Measurements from ENCODE around the gene APLNR. TPM values are rescaled to one million over a fixed set of nuclear protein-coding genes. Genes with fewer than 3 reads are reported as not detected.

Gene APLNR
- total RNA-seq, 1 experiment from 2014 or later = 0.66 TPM

DNA sequence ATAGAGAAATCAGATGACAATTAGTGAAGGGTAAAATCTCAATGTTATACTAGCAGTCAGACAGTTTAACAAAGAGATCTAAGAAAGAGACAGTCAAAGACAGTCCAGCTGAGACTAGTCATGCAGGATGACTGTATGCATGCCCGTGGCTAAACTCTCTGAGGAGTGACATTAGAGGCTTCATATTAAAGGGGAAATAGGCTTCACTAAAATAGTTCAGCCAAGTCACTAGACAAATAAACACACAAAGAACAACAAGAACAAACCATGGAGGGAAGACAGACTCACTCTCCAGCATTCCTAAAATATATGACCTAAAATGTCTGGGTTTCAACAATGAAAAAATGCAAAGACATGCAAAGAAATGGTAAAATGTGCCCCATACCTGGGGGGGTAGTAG, 18.6 kb upstream of the APLNR start:
- ATAC-seq (no peak), DNase-seq (ENCODE audit: low spot score) (no peak)
- Mint-ChIP-seq H3K27me3 (ENCODE audit: low read depth) (no peaks in the 10 kb centered on the region), H3K9me3 (peaks cover 21% of the 10 kb centered on the region), H3K36me3 (no peaks in the 10 kb centered on the region; the same call in none of the 2 replicates), H3K4me1 (peaks cover 5% of the 10 kb centered on the region; the same call in 1 of the 2 replicates), H3K27ac (no peak overlapping the region), H3K4me3 (no peak overlapping the region)
- POLR2A ChIA-PET = no interaction called here
- TF ChIP-seq, protein P1, sequence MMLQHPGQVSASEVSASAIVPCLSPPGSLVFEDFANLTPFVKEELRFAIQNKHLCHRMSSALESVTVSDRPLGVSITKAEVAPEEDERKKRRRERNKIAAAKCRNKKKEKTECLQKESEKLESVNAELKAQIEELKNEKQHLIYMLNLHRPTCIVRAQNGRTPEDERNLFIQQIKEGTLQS (CRISPR knock-in tag; conservative IDR thresholded peaks at IDR 0.05) = no peak
- TF ChIP-seq TEAD4 (CRISPR knock-in tag; IDR thresholded peaks at IDR 0.05) (no peak), ATF1 (CRISPR knock-in tag; IDR thresholded peaks at IDR 0.05) (no peak), ZNF396 (CRISPR knock-in tag; IDR thresholded peaks at IDR 0.05; ENCODE audit: borderline replicate concordance) (no peak), SMAD4 (CRISPR knock-in tag; IDR thresholded peaks at IDR 0.05) (no peak), FOXJ3 (CRISPR knock-in tag; IDR thresholded peaks at IDR 0.05; ENCODE audit: borderline replicate concordance) (no peak), IRF2 (CRISPR knock-in tag; IDR thresholded peaks at IDR 0.05; ENCODE audit: borderline replicate concordance, low read depth) (no peak), GRHL2 (CRISPR knock-in tag; IDR thresholded peaks at IDR 0.05; ENCODE audit: insufficient replicate concordance, severe bottlenecking) (no peak)
- TF ChIP-seq, protein P2, sequence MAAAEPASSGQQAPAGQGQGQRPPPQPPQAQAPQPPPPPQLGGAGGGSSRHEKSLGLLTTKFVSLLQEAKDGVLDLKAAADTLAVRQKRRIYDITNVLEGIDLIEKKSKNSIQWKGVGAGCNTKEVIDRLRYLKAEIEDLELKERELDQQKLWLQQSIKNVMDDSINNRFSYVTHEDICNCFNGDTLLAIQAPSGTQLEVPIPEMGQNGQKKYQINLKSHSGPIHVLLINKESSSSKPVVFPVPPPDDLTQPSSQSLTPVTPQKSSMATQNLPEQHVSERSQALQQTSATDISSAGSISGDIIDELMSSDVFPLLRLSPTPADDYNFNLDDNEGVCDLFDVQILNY (CRISPR knock-in tag; IDR thresholded peaks at IDR 0.05) = no peak
- TF ChIP-seq, protein P3, sequence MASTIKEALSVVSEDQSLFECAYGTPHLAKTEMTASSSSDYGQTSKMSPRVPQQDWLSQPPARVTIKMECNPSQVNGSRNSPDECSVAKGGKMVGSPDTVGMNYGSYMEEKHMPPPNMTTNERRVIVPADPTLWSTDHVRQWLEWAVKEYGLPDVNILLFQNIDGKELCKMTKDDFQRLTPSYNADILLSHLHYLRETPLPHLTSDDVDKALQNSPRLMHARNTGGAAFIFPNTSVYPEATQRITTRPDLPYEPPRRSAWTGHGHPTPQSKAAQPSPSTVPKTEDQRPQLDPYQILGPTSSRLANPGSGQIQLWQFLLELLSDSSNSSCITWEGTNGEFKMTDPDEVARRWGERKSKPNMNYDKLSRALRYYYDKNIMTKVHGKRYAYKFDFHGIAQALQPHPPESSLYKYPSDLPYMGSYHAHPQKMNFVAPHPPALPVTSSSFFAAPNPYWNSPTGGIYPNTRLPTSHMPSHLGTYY (CRISPR knock-in tag; IDR thresholded peaks at IDR 0.05) = no peak
- TF ChIP-seq, protein P4, sequence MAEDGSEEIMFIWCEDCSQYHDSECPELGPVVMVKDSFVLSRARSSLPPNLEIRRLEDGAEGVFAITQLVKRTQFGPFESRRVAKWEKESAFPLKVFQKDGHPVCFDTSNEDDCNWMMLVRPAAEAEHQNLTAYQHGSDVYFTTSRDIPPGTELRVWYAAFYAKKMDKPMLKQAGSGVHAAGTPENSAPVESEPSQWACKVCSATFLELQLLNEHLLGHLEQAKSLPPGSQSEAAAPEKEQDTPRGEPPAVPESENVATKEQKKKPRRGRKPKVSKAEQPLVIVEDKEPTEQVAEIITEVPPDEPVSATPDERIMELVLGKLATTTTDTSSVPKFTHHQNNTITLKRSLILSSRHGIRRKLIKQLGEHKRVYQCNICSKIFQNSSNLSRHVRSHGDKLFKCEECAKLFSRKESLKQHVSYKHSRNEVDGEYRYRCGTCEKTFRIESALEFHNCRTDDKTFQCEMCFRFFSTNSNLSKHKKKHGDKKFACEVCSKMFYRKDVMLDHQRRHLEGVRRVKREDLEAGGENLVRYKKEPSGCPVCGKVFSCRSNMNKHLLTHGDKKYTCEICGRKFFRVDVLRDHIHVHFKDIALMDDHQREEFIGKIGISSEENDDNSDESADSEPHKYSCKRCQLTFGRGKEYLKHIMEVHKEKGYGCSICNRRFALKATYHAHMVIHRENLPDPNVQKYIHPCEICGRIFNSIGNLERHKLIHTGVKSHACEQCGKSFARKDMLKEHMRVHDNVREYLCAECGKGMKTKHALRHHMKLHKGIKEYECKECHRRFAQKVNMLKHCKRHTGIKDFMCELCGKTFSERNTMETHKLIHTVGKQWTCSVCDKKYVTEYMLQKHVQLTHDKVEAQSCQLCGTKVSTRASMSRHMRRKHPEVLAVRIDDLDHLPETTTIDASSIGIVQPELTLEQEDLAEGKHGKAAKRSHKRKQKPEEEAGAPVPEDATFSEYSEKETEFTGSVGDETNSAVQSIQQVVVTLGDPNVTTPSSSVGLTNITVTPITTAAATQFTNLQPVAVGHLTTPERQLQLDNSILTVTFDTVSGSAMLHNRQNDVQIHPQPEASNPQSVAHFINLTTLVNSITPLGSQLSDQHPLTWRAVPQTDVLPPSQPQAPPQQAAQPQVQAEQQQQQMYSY (CRISPR knock-in tag; IDR thresholded peaks at IDR 0.05) = no peak
- TF ChIP-seq, protein P5, sequence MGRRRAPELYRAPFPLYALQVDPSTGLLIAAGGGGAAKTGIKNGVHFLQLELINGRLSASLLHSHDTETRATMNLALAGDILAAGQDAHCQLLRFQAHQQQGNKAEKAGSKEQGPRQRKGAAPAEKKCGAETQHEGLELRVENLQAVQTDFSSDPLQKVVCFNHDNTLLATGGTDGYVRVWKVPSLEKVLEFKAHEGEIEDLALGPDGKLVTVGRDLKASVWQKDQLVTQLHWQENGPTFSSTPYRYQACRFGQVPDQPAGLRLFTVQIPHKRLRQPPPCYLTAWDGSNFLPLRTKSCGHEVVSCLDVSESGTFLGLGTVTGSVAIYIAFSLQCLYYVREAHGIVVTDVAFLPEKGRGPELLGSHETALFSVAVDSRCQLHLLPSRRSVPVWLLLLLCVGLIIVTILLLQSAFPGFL (CRISPR knock-in tag; IDR thresholded peaks at IDR 0.05; ENCODE audit: borderline replicate concordance) = no peak
- TF ChIP-seq, protein P6, sequence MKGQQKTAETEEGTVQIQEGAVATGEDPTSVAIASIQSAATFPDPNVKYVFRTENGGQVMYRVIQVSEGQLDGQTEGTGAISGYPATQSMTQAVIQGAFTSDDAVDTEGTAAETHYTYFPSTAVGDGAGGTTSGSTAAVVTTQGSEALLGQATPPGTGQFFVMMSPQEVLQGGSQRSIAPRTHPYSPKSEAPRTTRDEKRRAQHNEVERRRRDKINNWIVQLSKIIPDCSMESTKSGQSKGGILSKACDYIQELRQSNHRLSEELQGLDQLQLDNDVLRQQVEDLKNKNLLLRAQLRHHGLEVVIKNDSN (CRISPR knock-in tag; IDR thresholded peaks at IDR 0.05) = no peak
- TF ChIP-seq, protein P7, sequence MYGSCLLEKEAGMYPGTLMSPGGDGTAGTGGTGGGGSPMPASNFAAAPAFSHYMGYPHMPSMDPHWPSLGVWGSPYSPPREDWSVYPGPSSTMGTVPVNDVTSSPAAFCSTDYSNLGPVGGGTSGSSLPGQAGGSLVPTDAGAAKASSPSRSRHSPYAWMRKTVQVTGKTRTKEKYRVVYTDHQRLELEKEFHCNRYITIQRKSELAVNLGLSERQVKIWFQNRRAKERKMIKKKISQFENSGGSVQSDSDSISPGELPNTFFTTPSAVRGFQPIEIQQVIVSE (CRISPR knock-in tag; IDR thresholded peaks at IDR 0.05; ENCODE audit: borderline replicate concordance) = no peak
- CTCF ChIA-PET = no interaction called here

DNA sequence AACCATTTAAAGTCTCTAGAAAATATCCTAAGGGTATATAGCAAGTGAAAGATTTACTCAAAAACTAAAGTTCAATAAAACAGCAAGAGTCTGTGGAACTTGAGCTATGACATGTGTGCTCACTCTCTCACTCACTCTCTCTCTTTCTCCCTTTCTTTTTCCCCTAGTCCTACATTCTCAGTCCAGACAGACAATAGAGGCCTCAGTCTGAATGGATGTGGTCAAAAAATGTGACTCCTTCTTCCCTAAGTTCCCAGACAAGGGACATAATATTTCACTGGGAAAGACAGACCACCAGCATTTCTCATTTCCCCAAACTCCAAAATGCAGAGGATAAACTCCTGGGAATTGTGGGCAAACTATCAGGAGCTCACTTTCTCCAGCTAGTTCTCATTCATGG, 17.6 kb upstream of the APLNR start:
- POLR2A ChIA-PET = no interaction called here
- H3K4me3 Mint-ChIP-seq = no peak overlapping the region
- peaks cover 5% of the 10 kb centered on the region for H3K4me1 Mint-ChIP-seq
- H3K9me3 Mint-ChIP-seq = peaks cover 21% of the 10 kb centered on the region
- CTCF ChIA-PET = no interaction called here
- no peaks in the 10 kb centered on the region for H3K27me3 Mint-ChIP-seq (ENCODE audit: low read depth)
- DNase-seq (ENCODE audit: low spot score) = no peak
- no peaks in the 10 kb centered on the region; the same call in none of the 2 replicates for H3K36me3 Mint-ChIP-seq
- no peak for ATAC-seq
- no peak overlapping the region for H3K27ac Mint-ChIP-seq
- no peak for TF ChIP-seq RORB (CRISPR knock-in tag; IDR thresholded peaks at IDR 0.05)
- no peak for TF ChIP-seq GRHL2 (CRISPR knock-in tag; IDR thresholded peaks at IDR 0.05; ENCODE audit: insufficient replicate concordance, severe bottlenecking)
- no peak for TF ChIP-seq GTF2I (CRISPR knock-in tag; conservative IDR thresholded peaks at IDR 0.05)
- TF ChIP-seq, protein P8, sequence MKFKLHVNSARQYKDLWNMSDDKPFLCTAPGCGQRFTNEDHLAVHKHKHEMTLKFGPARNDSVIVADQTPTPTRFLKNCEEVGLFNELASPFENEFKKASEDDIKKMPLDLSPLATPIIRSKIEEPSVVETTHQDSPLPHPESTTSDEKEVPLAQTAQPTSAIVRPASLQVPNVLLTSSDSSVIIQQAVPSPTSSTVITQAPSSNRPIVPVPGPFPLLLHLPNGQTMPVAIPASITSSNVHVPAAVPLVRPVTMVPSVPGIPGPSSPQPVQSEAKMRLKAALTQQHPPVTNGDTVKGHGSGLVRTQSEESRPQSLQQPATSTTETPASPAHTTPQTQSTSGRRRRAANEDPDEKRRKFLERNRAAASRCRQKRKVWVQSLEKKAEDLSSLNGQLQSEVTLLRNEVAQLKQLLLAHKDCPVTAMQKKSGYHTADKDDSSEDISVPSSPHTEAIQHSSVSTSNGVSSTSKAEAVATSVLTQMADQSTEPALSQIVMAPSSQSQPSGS (CRISPR knock-in tag; IDR thresholded peaks at IDR 0.05; ENCODE audit: borderline replicate concordance, low read depth) = no peak
- no peak for TF ChIP-seq ZNF121 (CRISPR knock-in tag; IDR thresholded peaks at IDR 0.05)
- TF ChIP-seq, protein P9, sequence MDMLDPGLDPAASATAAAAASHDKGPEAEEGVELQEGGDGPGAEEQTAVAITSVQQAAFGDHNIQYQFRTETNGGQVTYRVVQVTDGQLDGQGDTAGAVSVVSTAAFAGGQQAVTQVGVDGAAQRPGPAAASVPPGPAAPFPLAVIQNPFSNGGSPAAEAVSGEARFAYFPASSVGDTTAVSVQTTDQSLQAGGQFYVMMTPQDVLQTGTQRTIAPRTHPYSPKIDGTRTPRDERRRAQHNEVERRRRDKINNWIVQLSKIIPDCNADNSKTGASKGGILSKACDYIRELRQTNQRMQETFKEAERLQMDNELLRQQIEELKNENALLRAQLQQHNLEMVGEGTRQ (CRISPR knock-in tag; IDR thresholded peaks at IDR 0.05) = no peak
- TF ChIP-seq ZNF423 (CRISPR knock-in tag; IDR thresholded peaks at IDR 0.05) = no peak
- TF ChIP-seq, protein P10, sequence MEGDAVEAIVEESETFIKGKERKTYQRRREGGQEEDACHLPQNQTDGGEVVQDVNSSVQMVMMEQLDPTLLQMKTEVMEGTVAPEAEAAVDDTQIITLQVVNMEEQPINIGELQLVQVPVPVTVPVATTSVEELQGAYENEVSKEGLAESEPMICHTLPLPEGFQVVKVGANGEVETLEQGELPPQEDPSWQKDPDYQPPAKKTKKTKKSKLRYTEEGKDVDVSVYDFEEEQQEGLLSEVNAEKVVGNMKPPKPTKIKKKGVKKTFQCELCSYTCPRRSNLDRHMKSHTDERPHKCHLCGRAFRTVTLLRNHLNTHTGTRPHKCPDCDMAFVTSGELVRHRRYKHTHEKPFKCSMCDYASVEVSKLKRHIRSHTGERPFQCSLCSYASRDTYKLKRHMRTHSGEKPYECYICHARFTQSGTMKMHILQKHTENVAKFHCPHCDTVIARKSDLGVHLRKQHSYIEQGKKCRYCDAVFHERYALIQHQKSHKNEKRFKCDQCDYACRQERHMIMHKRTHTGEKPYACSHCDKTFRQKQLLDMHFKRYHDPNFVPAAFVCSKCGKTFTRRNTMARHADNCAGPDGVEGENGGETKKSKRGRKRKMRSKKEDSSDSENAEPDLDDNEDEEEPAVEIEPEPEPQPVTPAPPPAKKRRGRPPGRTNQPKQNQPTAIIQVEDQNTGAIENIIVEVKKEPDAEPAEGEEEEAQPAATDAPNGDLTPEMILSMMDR (IDR thresholded peaks at IDR 0.05) = no peak
- no peak for TF ChIP-seq OVOL2 (CRISPR knock-in tag; IDR thresholded peaks at IDR 0.05; ENCODE audit: borderline replicate concordance)
- no peak for TF ChIP-seq ZNF396 (CRISPR knock-in tag; IDR thresholded peaks at IDR 0.05; ENCODE audit: borderline replicate concordance)
